Left cardiac atrium (tissue), 4 donors: Measurements from ENCODE around the gene PLEKHA8. TPM values are rescaled to one million over a fixed set of nuclear protein-coding genes. Genes with fewer than 3 reads are reported as not detected.
"Not testable (repeated sequence)": the region's sequence is repeated elsewhere in the genome, so short reads cannot be mapped to it uniquely, and the experiment has no call there.

Experiments used
- ATAC-seq, 2 donors: fragments of 200-7000 bp; cut with Tn5 transposase; one replicate each; pipeline ENCODE4 v1.9.1; 2020; ENCODE audit warnings: mild to moderate bottlenecking in 2 of 2, moderate library complexity in 2 of 2
- DNase-seq: peaks from one replicate; pipeline ENCODE4 v3.0.0-alpha.2; 2020
- intact Hi-C, 2 donors: fragments of 100-400 bp; cut with DNase I; formaldehyde crosslinking; loops; one replicate each; pipeline versions ENCODE4 v1.14.1 to v1.15.1; 2022 to 2023
- total RNA-seq, 2 donors: library from RNA; stranded (reverse); fragmentation: NEBNext Ultra II Directional; extraction: Animal tissue kit (Norgen Biotek cat#: 25700); gene quantifications; one replicate each; pipeline ENCODE4 v1.2.1, GENCODE V29; 2021
- donor health status: DM: no; HTN: yes; CAD: no.
- donor health status: DM: no; HTN: yes; CAD: no; lungs with severe emphysema.
- donor health status: DM: yes; HTN: yes; CAD: no.
- donor health status: Dilated cardiomyopathy.

PLEKHA8 gene
- total RNA-seq, 2 donors from 2014 or later: 4.5 to 5.3 TPM

GRCh38 chr7:30086529-30086928, 58.3 kb downstream of the PLEKHA8 start:
- DNase-seq (no peak), ATAC-seq (no peak)
- intact Hi-C loops: no loop called here

- DNase-seq (no peak), ATAC-seq (no peak)
- intact Hi-C loops: no loop called here
Measured at GRCh38 chr7:30087371-30087770, 59.2 kb downstream of the PLEKHA8 start.

GRCh38 chr7:30088362-30088761, 60.1 kb downstream of the PLEKHA8 start:
- no peak for ATAC-seq
- no peak for DNase-seq
- intact Hi-C loops: no loop called here

- intact Hi-C loops: no loop called here
- DNase-seq (no peak), ATAC-seq (no peak)
Measured at GRCh38 chr7:30090111-30090510, 61.9 kb downstream of the PLEKHA8 start.

GRCh38 chr7:30091491-30091912, 63.3 kb downstream of the PLEKHA8 start:
- intact Hi-C loops: no loop called here
- ATAC-seq (peak; percentile 71 to 72), DNase-seq (no peak)

- DNase-seq: no peak
- intact Hi-C loops: no loop called here
- peak in 1 of 2 donors; percentile 14 for ATAC-seq
Measured at GRCh38 chr7:30091987-30092386, 63.8 kb downstream of the PLEKHA8 start.

GRCh38 chr7:30093420-30093952, 65.3 kb downstream of the PLEKHA8 start:
- intact Hi-C loops: no loop called here
- DNase-seq (peak; percentile 29), ATAC-seq (peak; percentile 68 to 75)

- intact Hi-C loops, DNase-seq: not testable (repeated sequence)
Measured at GRCh38 chr7:30098599-30098998, 70.4 kb downstream of the PLEKHA8 start.

GRCh38 chr7:30102281-30102680, 74.1 kb downstream of the PLEKHA8 start:
- DNase-seq: no peak
- intact Hi-C loops: no loop called here

More at GRCh38 chr7:30098599-30098998, 70.4 kb downstream of the PLEKHA8 start:
- not testable (repeated sequence) for ATAC-seq

GRCh38 chr7:30104157-30104556, 75.9 kb downstream of the PLEKHA8 start:
- no peak for ATAC-seq
- no peak for DNase-seq
- intact Hi-C loops: no loop called here

More at GRCh38 chr7:30102281-30102680, 74.1 kb downstream of the PLEKHA8 start:
- ATAC-seq: no peak

GRCh38 chr7:30112103-30112713, 84.0 kb downstream of the PLEKHA8 start:
- intact Hi-C loops: no loop called here
- ATAC-seq: no peak
- DNase-seq: no peak

GRCh38 chr7:30113144-30113543, 84.9 kb downstream of the PLEKHA8 start:
- intact Hi-C loops: no loop called here
- DNase-seq (no peak), ATAC-seq (no peak)

- intact Hi-C loops: no loop called here
- DNase-seq (no peak), ATAC-seq (no peak)
Measured at GRCh38 chr7:30114536-30115238, 86.5 kb downstream of the PLEKHA8 start.

- intact Hi-C loops: no loop called here
- no peak for DNase-seq
- ATAC-seq: no peak
Measured at GRCh38 chr7:30115709-30116297, 87.6 kb downstream of the PLEKHA8 start.

- intact Hi-C loops: no loop called here
- DNase-seq (no peak), ATAC-seq (peak; percentile 74 to 78)
Measured at GRCh38 chr7:30116771-30117170, 88.6 kb downstream of the PLEKHA8 start.

GRCh38 chr7:30117896-30118295, 89.7 kb downstream of the PLEKHA8 start:
- intact Hi-C loops: no loop called here
- ATAC-seq (no peak), DNase-seq (no peak)

- no peak for ATAC-seq
- intact Hi-C loops: no loop called here
- DNase-seq: no peak
Measured at GRCh38 chr7:30119890-30120577, 91.8 kb downstream of the PLEKHA8 start.

- DNase-seq: no peak
- ATAC-seq: no peak
- intact Hi-C loops: no loop called here
Measured at GRCh38 chr7:30133736-30134610, 105.8 kb downstream of the PLEKHA8 start.
